Naive thymus-derived CD8-positive, alpha-beta T cell (primary cell): ENCODE results near the gene GALNT10. TPM values are rescaled to one million over a fixed set of nuclear protein-coding genes. Genes with fewer than 3 reads are reported as not detected.

Experiments
- ATAC-seq, 2 donors: fragments of 150-1000 bp; cut with Tn5 transposase in 1 of 2; sonication (Bioruptor Pico), chemical (Tn5 transposase) in 1 of 2; 1 replicate in 1 of 2; 2 replicates in 1 of 2; pipeline ENCODE4 v1.10.0; 2021; ENCODE audit warnings: mild to moderate bottlenecking in 2 of 2, moderate library complexity in 2 of 2
- POLR2A ChIA-PET: fragments of 350-600 bp; sonication (Branson Sonifier 250); formaldehyde crosslinking; loops from one replicate; lab custom pipeline; 2021; ENCODE audit warnings: antibody characterized with exemption; lab: Charles Lee
- DNase-seq, 10 donors: peaks; one replicate each; pipeline versions ENCODE4 v3.0.0 to v3.0.0-alpha.2; 2020 to 2022
- H3K27ac Mint-ChIP-seq, 10 donors: one replicate each; pipeline ENCODE4 v1.8.0; 2020 to 2022; ENCODE audit warnings: mild to moderate bottlenecking in 10 of 10, mixed read lengths in 10 of 10, moderate library complexity in 4 of 10, inconsistent platforms in 1 of 10
- H3K27me3 Mint-ChIP-seq, 5 donors: one replicate each; pipeline ENCODE4 v1.8.0; 2021 to 2022; ENCODE audit warnings: mixed read lengths in 5 of 5
- H3K36me3 Mint-ChIP-seq, 3 donors: one replicate each; pipeline ENCODE4 v1.8.0; 2020 to 2022; ENCODE audit warnings: mixed read lengths in 3 of 3, mild to moderate bottlenecking in 2 of 3, inconsistent platforms in 1 of 3
- H3K4me1 Mint-ChIP-seq, 4 donors: one replicate each; pipeline ENCODE4 v1.8.0; 2021 to 2022; ENCODE audit warnings: mixed read lengths in 4 of 4
- H3K4me3 Mint-ChIP-seq, 10 donors: one replicate each; pipeline ENCODE4 v1.8.0; 2020 to 2022; ENCODE audit warnings: mild to moderate bottlenecking in 10 of 10, mixed read lengths in 10 of 10, moderate library complexity in 6 of 10, inconsistent platforms in 1 of 10
- H3K9me3 Mint-ChIP-seq, 9 donors: one replicate each; pipeline ENCODE4 v1.8.0; 2020 to 2022; ENCODE audit warnings: mixed read lengths in 9 of 9, mild to moderate bottlenecking in 3 of 9, inconsistent platforms in 1 of 9, moderate library complexity in 1 of 9
- polyA plus RNA-seq, 3 donors: library from polyadenylated mRNA; unstranded; fragments of 300-500 nt; fragmentation: Illumina TruSeq; gene quantifications; one replicate each; pipeline ENCODE4 v1.2.3, GENCODE V29; 2021
- total RNA-seq, 8 experiments: library from RNA in 2 of 8; stranded (reverse) in 2 of 8; gene quantifications; one replicate each; pipeline ENCODE4 v1.2.3 and lab custom pipeline; 2021 to 2026

Gene GALNT10
- total and polyA plus RNA-seq, 5 experiments from 2014 or later, result 6.9 to 51.1 (median 15.8) TPM

DNA sequence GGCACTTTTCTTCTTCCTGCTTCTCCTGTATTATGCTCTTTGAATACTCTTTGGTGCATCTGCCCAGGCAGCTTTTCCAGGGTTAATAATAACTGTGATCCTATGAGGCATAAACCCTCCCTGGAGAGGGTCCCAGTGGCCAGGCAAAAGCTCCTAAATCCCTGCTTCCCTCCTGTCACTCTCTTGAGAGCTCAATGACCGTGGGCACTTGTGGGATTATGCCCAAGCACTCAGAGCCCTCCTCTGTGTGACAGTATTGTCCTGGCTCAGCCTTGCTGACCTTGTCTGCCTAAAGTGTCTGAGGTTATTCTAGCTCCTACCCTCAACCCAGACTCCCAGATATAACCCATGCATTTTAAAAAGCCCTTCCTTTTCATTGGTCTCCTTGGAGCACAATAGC is 51.9 kb downstream of the GALNT10 start:
- no peaks in the 10 kb centered on the region for H3K27me3 Mint-ChIP-seq
- peaks cover 0 to 5% (median 0%) of the 10 kb centered on the region in 9 donors for H3K9me3 Mint-ChIP-seq
- no peak overlapping the region for H3K4me3 Mint-ChIP-seq
- POLR2A ChIA-PET, result no interaction called here
- H3K4me1 Mint-ChIP-seq, result peaks cover 20 to 56% (median 38%) of the 10 kb centered on the region in 4 donors
- peak overlapping the region in 2 of 10 donors; percentile 17 to 85 for H3K27ac Mint-ChIP-seq
- no peak for DNase-seq
- ATAC-seq, result no peak
- H3K36me3 Mint-ChIP-seq, result peaks cover 0 to 2% (median 2%) of the 10 kb centered on the region in 3 donors

- ATAC-seq (no peak), DNase-seq (no peak)
- peaks cover 0 to 5% (median 0%) of the 10 kb centered on the region in 9 donors for H3K9me3 Mint-ChIP-seq
- peaks cover 18 to 50% (median 35%) of the 10 kb centered on the region in 4 donors for H3K4me1 Mint-ChIP-seq
- no peaks in the 10 kb centered on the region for H3K27me3 Mint-ChIP-seq
- peak overlapping the region in 1 of 10 donors; percentile 17 for H3K27ac Mint-ChIP-seq
- POLR2A ChIA-PET, result no interaction called here
- peaks cover 0 to 2% (median 2%) of the 10 kb centered on the region in 3 donors for H3K36me3 Mint-ChIP-seq
- H3K4me3 Mint-ChIP-seq, result no peak overlapping the region
Observed at GRCh38 chr5:154242964-154243376, 52.4 kb downstream of the GALNT10 start.

DNA sequence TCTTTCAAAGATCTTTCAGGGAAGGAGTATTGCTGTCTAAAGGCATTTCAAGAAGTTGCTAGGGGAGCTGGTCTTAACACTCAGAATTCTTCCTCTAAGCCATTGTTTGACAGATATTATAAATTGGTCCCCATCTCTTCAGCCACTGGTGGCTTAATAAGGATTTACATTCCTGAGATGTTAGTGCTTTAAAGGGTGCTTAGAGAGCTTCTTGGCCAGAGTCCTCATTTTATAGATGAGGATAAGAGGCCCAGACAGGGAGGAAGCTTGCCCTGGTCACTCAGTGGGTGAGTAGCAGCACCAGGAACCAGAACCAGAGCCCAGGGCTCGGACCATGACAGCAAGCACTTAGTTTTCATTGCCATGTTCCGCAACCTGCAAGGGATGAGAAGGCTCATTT is 53.2 kb downstream of the GALNT10 start:
- POLR2A ChIA-PET, result no interaction called here
- DNase-seq (no peak), ATAC-seq (no peak)
- no peaks in the 10 kb centered on the region for H3K27me3 Mint-ChIP-seq
- H3K9me3 Mint-ChIP-seq, result peaks cover 0 to 5% (median 0%) of the 10 kb centered on the region in 9 donors
- H3K4me3 Mint-ChIP-seq, result peak overlapping the region in 1 of 10 donors; percentile 31
- H3K36me3 Mint-ChIP-seq, result peaks cover 0 to 2% (median 2%) of the 10 kb centered on the region in 3 donors
- no peak overlapping the region for H3K27ac Mint-ChIP-seq
- peaks cover 18 to 49% (median 34%) of the 10 kb centered on the region in 4 donors for H3K4me1 Mint-ChIP-seq

- no peak overlapping the region for H3K27ac Mint-ChIP-seq
- POLR2A ChIA-PET, result interaction anchor here (0.7 kb wide), 1 partner anchor 108 kb away, joined by 4 read pairs; no protein-coding TSS in a partner anchor
- peaks cover 15 to 51% (median 28%) of the 10 kb centered on the region in 4 donors for H3K4me1 Mint-ChIP-seq
- peaks cover 0 to 6% (median 2%) of the 10 kb centered on the region in 3 donors for H3K36me3 Mint-ChIP-seq
- no peaks in the 10 kb centered on the region for H3K27me3 Mint-ChIP-seq
- no peak for DNase-seq
- H3K9me3 Mint-ChIP-seq, result peaks cover 0 to 5% (median 0%) of the 10 kb centered on the region in 9 donors
- no peak for ATAC-seq
- no peak overlapping the region for H3K4me3 Mint-ChIP-seq
Observed at GRCh38 chr5:154244476-154244875, 53.9 kb downstream of the GALNT10 start.

GRCh38 chr5:154248691-154249090 is 58.2 kb downstream of the GALNT10 start:
- no peaks in the 10 kb centered on the region for H3K27me3 Mint-ChIP-seq
- H3K4me1 Mint-ChIP-seq, result peaks cover 8 to 33% (median 15%) of the 10 kb centered on the region in 4 donors
- DNase-seq (no peak), ATAC-seq (no peak)
- POLR2A ChIA-PET, result no interaction called here
- H3K9me3 Mint-ChIP-seq, result peaks cover 0 to 19% (median 8%) of the 10 kb centered on the region in 9 donors
- H3K27ac Mint-ChIP-seq, result no peak overlapping the region
- H3K36me3 Mint-ChIP-seq, result peaks cover 11 to 29% (median 15%) of the 10 kb centered on the region in 3 donors
- H3K4me3 Mint-ChIP-seq, result no peak overlapping the region

- peaks cover 20 to 39% (median 22%) of the 10 kb centered on the region in 3 donors for H3K36me3 Mint-ChIP-seq
- H3K4me1 Mint-ChIP-seq, result peaks cover 8 to 30% (median 14%) of the 10 kb centered on the region in 4 donors
- H3K9me3 Mint-ChIP-seq, result peaks cover 0 to 22% (median 9%) of the 10 kb centered on the region in 9 donors
- no peak for DNase-seq
- H3K27me3 Mint-ChIP-seq, result no peaks in the 10 kb centered on the region
- H3K27ac Mint-ChIP-seq, result no peak overlapping the region
- no peak overlapping the region for H3K4me3 Mint-ChIP-seq
- ATAC-seq, result no peak
- POLR2A ChIA-PET, result no interaction called here
Observed at GRCh38 chr5:154249826-154250225, 59.3 kb downstream of the GALNT10 start.

DNA sequence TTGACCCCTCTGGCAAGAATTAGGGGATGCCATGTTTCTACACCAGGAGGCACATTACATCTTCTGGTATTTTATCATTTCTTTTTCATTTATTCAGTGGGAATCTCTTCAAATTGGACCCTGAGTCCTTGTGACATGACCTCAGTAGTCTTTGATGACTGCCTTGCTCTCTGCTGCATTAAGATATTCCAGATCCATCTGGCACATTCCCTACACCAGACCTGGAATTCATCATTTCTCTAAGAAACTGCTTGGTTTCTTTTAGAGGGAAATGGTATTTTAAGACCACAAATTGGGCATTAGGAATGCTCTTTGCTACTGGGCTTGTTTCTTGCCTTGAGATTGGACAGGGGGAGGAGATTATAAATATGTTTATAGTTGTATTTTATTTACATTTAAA is 61.0 kb downstream of the GALNT10 start:
- Mint-ChIP-seq H3K27me3 (no peaks in the 10 kb centered on the region), H3K27ac (no peak overlapping the region), H3K4me3 (no peak overlapping the region), H3K4me1 (peaks cover 7 to 40% (median 13%) of the 10 kb centered on the region in 4 donors), H3K9me3 (peaks cover 0 to 18% (median 9%) of the 10 kb centered on the region in 9 donors), H3K36me3 (peaks cover 26 to 42% (median 26%) of the 10 kb centered on the region in 3 donors)
- POLR2A ChIA-PET, result no interaction called here
- ATAC-seq (no peak), DNase-seq (no peak)

- H3K27ac Mint-ChIP-seq, result peak overlapping the region in 1 of 10 donors; percentile 12
Observed at GRCh38 chr5:154253807-154254206, 63.3 kb downstream of the GALNT10 start.

DNA sequence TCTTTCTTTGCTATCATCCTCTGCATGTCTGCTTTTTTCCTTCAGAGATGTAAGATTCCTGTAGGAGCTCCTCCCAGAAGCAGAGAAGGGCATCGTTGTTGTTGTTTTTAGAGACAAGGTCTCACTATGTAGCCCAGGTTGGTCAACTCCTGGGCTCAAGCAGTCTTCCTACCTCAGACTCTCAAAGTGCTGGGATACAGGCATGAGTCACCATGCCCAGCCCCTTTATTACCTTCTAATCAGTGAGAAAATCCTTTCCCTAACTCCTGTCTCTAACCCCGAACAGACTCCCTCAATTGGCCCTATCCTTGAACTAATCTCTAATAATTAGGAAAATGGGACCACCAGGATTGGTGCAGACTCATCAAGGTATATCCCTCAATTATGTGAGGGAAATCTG is 64.4 kb downstream of the GALNT10 start:
- H3K27me3 Mint-ChIP-seq, result no peaks in the 10 kb centered on the region
- DNase-seq, result no peak
- no peak overlapping the region for H3K27ac Mint-ChIP-seq
- H3K9me3 Mint-ChIP-seq, result peaks cover 0 to 18% (median 9%) of the 10 kb centered on the region in 9 donors
- H3K4me3 Mint-ChIP-seq, result no peak overlapping the region
- peaks cover 27 to 43% (median 30%) of the 10 kb centered on the region in 3 donors for H3K36me3 Mint-ChIP-seq
- POLR2A ChIA-PET, result no interaction called here
- ATAC-seq, result no peak
- peaks cover 7 to 43% (median 13%) of the 10 kb centered on the region in 4 donors for H3K4me1 Mint-ChIP-seq

More at GRCh38 chr5:154253807-154254206, 63.3 kb downstream of the GALNT10 start:
- H3K9me3 Mint-ChIP-seq, result peaks cover 0 to 18% (median 9%) of the 10 kb centered on the region in 9 donors
- no peaks in the 10 kb centered on the region for H3K27me3 Mint-ChIP-seq
- H3K4me3 Mint-ChIP-seq, result no peak overlapping the region
- POLR2A ChIA-PET, result no interaction called here
- ATAC-seq (no peak), DNase-seq (no peak)
- peaks cover 7 to 43% (median 13%) of the 10 kb centered on the region in 4 donors for H3K4me1 Mint-ChIP-seq
- peaks cover 26 to 45% (median 29%) of the 10 kb centered on the region in 3 donors for H3K36me3 Mint-ChIP-seq

GRCh38 chr5:154257046-154257445 is 66.5 kb downstream of the GALNT10 start:
- ATAC-seq (no peak), DNase-seq (no peak)
- POLR2A ChIA-PET, result no interaction called here
- Mint-ChIP-seq H3K36me3 (peaks cover 27 to 35% (median 31%) of the 10 kb centered on the region in 3 donors), H3K27ac (no peak overlapping the region), H3K27me3 (no peaks in the 10 kb centered on the region), H3K4me3 (no peak overlapping the region), H3K9me3 (peaks cover 0 to 13% (median 7%) of the 10 kb centered on the region in 9 donors), H3K4me1 (peaks cover 5 to 45% (median 9%) of the 10 kb centered on the region in 4 donors)

- ATAC-seq (no peak), DNase-seq (no peak)
- Mint-ChIP-seq H3K27ac (no peak overlapping the region), H3K9me3 (peaks cover 0 to 4% (median 0%) of the 10 kb centered on the region in 9 donors), H3K27me3 (no peaks in the 10 kb centered on the region), H3K4me3 (no peak overlapping the region), H3K36me3 (peaks cover 15 to 36% (median 30%) of the 10 kb centered on the region in 3 donors), H3K4me1 (peaks cover 4 to 42% (median 7%) of the 10 kb centered on the region in 4 donors)
- POLR2A ChIA-PET, result no interaction called here
Observed at GRCh38 chr5:154258531-154259217, 68.1 kb downstream of the GALNT10 start.

DNA sequence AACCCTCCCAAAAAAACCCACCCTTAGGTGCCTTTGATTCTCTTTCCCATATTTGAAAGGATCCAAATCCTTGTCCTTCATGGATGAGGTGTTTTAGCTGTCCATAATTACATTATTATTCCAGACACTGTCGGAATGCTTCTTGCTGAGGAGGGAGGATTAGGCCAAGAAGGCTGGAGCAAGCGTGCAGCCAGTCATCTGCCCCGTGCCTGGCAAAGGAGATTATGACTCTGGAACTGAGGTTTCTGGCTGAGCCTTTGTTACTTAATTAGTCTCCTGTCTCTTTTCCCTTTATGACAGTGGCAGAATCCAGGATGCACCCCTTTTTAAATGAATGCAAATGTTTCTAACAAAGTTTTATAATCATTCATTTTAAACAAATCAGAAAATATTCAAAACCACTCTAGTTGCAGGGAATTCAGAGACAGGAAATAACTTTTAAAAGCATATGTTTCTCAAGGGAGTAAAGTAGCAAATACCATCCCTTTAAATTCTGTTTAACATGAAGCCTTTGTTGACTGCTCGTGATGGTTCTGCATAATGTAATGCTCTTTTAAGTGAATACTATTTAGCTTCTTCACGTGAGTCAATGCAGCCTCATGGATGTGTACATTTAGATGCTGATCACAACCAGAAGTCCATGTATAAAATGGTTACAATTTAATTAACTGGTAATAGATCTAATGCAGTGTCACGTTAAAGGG is 69.8 kb downstream of the GALNT10 start:
- DNase-seq (no peak), ATAC-seq (no peak)
- POLR2A ChIA-PET, result no interaction called here
- Mint-ChIP-seq H3K4me1 (peaks cover 1 to 28% (median 12%) of the 10 kb centered on the region in 4 donors), H3K27ac (no peak overlapping the region), H3K9me3 (no peaks in the 10 kb centered on the region), H3K27me3 (no peaks in the 10 kb centered on the region), H3K4me3 (no peak overlapping the region), H3K36me3 (peaks cover 5 to 21% (median 17%) of the 10 kb centered on the region in 3 donors)

GRCh38 chr5:154262342-154262741 is 71.8 kb downstream of the GALNT10 start:
- Mint-ChIP-seq H3K27ac (no peak overlapping the region), H3K4me3 (no peak overlapping the region), H3K27me3 (no peaks in the 10 kb centered on the region), H3K9me3 (no peaks in the 10 kb centered on the region), H3K36me3 (peaks cover 4 to 22% (median 15%) of the 10 kb centered on the region in 3 donors), H3K4me1 (peaks cover 0 to 16% (median 8%) of the 10 kb centered on the region in 4 donors)
- ATAC-seq (no peak), DNase-seq (no peak)
- POLR2A ChIA-PET, result no interaction called here
